ENCODE data around the gene SCTR.

GRCh38 chr2:119428488-119429224 lies 95.6 kb downstream of the SCTR start:
- TF ChIP-seq CTCF (IDR thresholded peaks at IDR 0.05; ENCODE audit: low read length), result no peak
- TF ChIP-seq EZH2 (optimal IDR thresholded peaks at IDR 0.05; ENCODE audit: low read depth, low read length), result no peak
